GM19240 (cell line): ENCODE measurements around the gene GRB10.

ENCODE experiments used
- DNase-seq: peaks from one replicate; pipeline ENCODE4 v3.0.0; 2011; ENCODE audit warnings: low spot score; ENCODE audit not compliant: insufficient read length

GRB10 gene

DNA sequence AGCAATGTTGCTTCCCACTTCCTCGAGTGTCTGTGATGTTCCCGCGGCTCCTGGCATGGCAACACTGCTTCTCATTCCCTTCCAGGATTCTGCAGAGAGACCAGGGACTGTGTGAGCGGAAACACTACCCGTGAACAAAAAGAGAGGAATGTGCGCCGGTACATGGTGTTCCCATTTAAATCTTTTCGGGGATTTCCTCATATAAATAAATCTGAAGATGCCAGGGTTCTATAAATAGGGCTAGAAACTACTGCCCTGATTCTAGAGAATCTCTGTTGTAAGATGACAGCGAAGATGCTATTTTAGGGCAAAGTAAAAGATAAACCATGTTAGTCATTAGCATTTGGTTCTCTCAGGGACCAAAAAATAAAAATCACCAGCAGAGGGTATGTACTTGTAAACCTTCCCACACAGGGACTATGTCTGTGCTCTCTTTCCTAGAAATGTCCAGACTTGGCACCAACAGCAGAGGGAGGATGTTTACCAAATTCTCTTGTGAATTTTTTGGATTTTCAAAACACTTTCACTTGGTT is 125.3 kb downstream of the GRB10 start:
- no peak for DNase-seq

DNA sequence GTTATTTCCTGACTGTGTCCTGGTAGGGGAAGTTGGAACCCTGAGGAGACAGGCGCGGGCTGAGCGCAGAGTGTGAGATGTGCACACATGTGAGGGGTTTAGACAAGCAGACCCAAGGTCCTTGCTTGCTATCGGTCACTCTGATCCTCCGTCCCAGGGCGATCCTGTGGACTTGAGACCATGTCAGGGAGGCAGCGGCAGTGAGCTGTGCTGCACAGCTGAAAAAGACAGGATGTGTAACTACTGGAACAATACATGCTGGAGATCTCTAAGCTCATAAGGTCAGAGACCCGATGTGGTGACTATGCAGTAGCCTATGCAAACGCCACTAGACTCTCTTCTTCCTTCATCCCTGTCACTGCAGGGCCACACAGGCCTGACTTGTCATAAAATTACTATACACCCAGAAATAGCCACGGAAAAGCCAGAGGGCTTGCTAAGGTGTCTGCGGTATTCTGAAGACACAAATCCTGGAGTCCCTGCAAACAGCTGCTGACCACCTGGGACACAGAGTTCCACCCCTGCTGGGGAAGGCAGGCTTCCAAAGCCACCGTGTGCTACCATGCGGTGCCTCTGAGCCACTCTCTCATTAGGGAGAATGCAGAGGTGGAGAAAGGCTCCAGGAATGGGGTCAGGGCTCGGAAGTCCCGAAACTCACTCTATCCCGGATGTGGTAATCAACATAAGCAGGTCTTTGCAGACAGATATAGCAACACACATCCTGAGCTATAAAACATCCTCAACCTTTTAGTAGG is 126.4 kb downstream of the GRB10 start:
- no peak for DNase-seq

DNA sequence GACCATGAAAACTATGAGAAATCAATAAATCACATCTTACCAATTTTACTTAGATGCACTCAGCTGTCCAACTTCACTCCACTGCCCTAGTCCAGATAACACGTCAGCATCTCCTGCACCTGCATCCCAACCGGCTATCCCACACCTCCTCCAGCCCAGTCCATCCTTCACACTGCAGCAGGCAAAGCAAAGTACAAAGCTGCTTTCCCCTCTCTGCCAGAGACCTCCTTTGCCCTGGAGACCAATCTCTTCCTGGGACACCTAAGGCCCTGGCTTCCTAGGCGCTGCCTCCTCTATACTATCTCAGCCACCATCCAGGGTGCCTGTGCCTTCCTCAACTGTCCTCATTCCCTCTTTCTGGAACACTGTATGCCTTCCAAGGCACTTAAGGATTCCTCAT is 127.2 kb downstream of the GRB10 start:
- no peak for DNase-seq

DNA sequence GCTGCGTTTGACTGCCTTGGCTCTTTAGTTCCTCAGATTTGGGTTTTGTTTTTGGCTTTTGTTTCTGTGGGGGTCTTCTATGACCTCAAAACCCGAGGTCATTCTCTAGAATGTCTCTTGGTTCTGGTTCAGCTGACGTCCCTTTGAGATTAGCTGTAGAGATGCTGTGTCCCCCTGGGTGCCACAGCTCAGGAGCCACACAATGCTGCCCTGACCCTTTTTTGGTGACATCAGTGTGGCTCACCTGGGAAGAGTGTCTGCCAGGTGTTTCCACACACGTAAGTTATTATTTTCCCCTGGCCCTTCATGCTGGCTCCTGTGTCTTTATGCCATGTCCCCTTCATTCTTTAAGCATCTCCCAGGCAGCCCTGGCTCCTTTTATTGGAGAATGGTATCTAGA is 127.7 kb downstream of the GRB10 start:
- no peak for DNase-seq

DNA sequence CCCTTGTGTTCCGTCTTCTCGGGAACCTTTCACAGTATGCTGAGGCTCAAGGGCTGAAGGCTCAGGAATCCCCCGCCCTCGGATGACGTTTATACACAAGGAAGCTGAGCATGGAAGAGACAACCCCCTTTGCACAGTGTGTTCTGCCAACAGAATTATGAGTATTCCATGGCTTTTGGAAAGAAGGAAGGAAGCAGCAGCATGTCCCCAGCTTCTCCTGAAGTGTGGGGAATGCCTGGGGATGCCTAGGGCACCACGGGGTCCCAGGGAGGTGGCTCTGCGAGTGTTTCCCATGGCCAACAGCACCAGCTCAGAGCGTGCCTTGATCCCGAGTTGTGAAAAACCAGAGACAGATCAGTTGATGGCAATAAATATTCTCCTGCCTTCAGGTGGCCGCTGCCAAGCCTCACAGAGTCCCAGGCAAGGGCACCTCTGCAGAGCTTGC is 128.7 kb downstream of the GRB10 start:
- DNase-seq: no peak

DNA sequence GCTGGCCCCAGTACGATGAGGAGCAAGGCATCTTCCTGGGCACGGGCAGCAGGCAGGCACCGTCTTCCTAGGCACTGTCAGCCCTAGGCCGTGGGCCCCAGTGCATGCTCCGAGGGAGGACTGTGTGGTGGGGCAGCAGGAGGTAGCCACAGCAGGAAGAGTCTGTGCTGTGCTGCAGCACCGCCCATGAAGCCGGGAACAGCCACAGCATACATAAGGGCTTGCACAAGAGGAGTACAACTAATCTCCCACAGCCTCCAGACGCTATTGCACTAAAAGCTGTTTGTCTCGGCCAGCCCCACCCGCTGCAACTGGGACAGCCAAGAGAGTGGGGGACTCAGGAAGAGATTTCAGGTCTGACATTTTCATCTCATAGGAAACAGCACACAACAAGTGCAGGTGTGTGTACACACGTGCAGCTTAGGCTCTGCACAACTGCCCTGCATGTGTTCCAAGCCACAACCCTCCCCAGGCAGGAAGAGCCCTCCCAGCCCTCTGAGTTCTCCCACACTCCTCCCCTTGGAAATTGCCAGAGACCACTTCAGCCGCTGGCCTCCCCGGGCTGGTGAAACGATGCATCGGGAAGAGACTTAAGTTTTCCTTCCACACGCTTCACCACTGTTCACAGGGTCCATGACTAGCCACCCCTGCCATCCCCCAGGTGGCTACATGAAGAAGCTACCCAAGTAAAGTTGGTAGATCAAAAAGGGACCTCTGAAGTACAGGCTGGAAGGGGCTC is 129.4 kb downstream of the GRB10 start:
- DNase-seq: no peak

DNA sequence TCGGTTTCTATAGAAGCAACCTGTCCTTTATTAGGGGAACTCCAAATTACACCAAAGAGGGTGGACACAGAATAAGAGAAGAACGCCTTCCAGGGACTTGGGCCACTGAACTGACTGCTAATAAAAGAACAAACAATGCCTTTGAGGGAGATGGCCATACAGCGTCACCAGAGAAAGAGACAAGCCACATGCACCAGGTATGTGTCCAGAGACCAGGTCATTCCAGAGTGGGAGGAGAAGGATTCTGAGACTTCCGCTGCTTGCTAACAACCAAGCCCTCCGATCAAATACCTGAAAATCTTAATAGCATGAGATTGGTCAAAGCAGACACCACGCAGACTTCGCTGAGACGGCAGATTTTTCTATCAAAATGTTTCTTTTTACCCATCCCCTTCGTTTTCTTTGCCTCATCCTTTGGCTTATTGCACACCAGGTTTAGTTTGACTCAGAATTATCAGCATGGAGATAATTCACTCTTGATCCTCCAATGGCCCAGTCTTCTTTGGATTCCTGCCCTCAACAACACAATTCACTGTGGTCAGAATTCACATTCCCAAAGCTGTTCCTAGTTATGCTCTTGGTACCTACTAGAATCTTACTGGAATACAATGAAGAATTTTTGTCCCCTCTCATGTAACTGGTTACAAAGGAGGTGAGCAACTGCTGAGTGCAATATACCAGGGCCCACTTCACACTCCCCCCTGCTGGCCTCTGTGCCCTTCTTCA is 130.1 kb downstream of the GRB10 start:
- DNase-seq: no peak

DNA sequence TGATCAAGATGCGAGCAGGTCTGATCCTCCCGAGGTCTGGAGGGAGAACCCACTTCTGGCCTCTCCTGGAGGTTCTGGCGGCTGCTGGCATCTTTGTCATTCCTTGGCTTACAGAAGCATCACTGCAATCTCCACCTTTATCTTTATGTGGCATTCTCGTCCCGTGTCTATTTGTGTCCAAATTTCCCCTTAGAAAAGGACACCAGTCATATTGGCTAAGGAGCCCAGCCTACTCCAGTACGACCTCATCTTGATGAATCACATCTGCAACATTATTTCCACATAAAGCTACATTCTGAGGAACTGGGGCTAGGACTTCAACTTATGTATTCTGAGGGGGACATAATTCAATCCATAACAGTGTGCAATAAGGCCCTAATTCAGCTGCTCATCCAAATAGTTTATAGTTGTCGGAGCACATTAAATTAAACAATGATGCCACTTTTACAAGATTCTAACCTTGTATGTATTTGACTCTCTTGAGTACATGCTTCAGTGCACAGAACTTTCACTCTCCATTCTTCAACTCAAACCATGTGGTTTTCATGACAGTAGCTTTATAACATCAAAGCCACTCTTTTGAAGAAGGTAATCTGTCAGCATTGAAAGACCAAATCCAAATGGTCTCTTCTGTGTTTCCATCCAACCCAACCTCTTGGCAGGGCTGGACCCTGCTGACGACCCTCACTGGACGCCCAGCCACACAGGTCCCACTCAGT is 131.3 kb downstream of the GRB10 start:
- DNase-seq: no peak

DNA sequence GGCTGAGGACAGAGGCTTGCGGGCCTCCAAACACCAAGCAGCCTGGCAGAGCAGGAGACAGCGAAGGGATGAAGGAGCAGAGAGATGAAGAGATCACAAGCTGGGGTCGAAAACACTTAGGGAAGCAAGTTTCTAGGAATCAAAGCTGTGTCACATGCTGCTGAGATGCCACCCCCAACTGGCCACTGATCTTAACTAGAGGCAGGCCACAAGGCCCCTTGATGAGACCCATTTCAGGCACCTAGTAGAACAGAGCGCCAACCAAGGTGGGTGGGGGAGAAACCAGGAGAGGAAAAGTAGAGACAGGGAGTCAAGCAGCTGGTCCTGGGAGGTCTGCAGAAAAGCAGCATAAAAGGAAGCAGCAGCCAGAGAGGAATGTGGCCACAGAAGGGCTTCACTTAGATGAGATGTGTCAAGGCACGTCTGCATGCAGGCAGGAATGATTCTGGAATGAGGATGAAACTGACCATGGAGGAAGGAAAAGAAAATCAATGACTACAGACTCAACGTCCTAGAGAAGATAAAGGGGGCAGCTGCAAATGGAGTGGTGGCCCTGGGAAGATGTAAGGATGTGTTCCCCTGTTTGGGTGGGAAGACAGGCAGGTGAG is 132.5 kb downstream of the GRB10 start:
- DNase-seq: no peak

DNA sequence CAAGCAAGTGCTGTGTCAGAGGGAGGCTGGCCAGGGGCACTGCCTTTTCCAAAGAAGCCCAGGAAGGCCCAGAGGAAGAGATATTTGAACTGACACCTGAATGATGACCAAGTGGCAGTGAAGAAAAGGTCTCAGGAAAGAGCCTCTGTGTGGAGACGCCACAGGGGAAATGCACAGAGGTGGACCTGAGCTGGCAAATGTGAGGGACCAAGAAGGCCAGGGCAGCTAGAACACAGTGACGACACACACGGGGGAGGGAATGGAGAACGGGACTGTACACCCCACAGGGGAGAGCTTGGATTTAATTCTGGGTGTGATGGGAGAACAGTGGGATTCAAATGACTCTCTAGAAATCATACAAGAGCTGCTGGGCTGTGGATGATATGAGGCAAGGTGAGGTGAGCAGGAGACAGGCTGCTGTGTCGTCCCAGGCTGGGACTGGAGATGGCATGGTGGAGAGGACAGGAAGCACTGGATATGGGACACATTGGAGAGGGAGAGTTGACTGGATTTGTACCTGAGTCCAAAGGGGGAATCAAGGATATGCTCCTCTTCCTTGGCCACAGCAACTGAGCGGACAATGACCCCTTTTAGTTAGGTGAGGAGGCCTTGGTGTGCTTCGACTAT is 133.3 kb downstream of the GRB10 start:
- DNase-seq: no peak

DNA sequence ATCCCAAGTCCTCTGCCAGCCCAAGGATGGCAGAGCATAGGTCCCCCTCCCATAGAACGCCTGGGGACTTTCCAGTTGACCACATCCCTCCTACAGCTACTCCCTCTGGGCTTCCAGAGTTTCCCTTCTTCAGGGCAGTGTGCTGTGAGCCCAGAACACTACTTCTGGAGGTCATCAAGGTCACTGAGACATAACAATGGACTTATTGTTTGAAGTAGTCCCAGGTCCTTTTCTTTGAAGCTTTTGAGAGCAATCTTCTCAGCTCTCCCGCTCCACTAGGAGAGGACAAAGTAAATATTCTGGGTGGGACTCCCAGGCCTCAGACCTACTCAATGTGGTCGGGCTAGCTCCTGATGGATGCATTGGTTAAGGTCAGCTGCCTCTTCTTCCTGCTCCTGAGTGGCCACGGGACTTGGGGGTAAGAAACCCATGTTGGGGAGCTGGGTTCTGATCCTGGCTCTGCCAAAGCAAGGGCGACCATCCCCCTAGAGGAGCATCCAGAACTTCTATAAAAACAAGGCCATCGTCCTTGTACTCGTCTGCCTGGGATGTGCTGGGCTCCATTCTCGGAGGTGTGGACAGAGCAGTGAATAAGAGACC is 134.0 kb downstream of the GRB10 start:
- DNase-seq: no peak

DNA sequence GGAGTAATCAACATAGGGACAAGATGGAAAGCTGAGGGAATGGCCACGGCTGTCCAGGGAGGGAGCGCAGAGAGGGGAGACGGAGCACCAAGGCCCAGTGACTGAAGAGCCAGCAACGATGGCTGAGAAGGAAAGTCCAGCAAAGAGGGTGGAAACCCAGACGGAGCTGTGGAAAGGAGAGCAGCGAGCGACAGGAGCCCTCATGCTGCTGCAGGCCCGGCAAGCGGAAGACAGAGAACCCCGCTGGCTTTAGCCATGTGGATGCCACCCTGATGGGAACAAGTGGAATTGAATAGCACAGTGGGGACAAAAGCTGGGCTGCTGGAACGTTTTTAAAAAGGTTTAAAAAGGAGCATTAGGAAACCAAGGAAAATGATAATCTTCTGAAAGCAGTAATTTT is 134.6 kb downstream of the GRB10 start:
- DNase-seq: no peak

DNA sequence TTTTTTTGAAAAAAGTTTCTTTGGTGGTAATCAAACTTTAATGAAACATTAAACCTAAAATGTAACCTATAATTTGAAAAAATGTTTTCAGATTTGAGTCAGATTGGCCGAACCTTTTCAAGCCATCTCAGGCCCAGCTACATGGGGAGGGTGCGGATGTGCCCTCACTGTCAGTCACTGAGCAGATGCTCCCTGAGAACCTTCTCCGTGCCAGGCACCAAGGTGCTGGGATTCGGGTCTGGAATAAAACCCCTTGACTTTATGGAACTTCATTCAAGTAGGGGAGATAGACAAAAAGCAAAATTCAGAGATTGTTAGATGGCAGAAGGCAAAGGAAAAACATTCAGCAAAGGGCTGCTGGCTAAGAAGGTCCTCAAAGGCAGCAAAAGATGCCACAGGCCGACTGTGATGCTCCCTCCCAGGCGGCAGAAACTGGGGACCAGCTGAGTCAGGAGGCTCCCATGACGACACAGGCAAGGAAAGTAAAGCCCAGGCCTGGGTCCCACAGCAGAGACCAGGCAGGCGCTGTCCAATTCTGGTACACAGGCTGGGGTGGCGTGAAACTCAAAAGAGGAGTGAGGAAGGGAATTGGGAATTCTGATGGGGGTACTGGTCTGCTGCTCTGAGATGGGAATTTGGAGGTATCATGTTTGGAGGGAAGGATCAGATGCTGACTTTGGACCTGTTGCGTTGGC is 135.3 kb downstream of the GRB10 start:
- no peak for DNase-seq

DNA sequence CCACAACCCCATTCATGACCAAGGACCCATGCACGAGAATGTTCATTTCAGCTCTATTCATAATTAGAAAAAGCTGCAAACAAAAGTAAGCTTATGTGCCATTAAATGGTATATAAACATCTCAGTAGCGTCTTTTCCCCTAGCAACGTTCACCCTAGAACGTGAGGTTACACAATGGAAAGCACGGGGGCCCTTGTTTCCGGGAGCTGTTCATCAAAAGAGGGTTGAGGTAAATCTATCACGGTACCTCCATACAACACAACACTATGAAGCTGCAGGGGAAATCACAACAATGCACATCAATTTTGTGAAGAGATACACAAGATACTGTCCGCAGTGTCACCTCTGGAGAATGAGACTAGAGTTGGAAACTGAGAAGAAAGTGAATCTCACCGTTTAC is 136.6 kb downstream of the GRB10 start:
- DNase-seq: no peak

DNA sequence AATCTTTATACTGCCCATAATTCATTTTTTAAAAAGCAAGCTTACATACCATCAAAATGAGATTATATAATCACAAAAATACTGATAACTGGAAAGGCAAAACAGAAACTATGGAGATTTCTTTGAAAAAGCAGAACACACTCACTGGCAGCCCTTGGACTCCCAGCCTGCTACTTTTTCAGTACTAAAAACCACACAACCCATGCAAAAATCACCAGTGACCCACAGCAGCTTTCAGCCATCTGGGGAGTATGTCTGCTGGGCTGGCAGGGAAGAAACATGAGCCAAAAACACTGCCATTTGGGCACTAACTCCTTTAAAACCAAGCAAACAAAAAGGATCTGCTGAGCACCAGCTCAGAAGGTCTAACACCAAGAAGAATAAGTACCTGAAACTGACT is 137.5 kb downstream of the GRB10 start:
- DNase-seq: no peak

DNA sequence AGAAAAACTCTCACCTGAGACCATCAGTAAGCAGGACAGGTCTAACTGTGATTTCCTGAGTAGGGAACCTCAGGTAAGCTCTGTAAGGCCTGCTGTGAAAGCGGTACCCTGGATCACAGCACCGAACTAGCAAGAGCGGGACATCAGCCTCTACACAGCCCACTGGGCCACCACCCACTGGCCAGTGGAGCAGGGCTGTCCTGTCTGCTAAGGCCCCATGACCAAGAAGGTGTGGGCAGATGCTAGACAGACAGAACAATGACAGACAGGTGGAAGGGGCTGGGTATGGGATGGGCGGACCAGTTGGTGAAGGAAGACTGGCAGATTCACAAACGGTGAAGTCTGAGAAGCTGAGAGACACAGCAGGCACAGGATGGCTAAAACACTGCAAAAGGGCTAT is 138.1 kb downstream of the GRB10 start:
- no peak for DNase-seq

DNA sequence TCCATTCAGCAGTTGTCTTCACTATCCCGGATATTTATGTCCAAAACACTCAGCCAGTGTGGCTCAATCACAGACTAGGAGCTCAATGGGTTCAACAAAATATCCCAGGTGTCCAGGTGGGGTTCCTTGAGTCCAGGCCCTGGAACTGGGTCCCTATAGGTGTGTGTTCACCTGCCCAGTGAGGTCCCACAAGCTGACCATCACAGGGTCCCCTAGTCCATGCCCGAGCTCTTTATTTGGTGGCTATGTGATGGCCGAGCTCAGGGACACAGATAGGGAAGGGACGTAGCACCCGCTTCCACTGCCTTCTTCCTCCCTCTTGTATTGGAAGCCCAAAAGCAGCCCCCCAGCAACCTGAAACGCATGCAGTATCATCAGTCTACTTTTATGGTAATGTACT is 138.6 kb downstream of the GRB10 start:
- DNase-seq: no peak

DNA sequence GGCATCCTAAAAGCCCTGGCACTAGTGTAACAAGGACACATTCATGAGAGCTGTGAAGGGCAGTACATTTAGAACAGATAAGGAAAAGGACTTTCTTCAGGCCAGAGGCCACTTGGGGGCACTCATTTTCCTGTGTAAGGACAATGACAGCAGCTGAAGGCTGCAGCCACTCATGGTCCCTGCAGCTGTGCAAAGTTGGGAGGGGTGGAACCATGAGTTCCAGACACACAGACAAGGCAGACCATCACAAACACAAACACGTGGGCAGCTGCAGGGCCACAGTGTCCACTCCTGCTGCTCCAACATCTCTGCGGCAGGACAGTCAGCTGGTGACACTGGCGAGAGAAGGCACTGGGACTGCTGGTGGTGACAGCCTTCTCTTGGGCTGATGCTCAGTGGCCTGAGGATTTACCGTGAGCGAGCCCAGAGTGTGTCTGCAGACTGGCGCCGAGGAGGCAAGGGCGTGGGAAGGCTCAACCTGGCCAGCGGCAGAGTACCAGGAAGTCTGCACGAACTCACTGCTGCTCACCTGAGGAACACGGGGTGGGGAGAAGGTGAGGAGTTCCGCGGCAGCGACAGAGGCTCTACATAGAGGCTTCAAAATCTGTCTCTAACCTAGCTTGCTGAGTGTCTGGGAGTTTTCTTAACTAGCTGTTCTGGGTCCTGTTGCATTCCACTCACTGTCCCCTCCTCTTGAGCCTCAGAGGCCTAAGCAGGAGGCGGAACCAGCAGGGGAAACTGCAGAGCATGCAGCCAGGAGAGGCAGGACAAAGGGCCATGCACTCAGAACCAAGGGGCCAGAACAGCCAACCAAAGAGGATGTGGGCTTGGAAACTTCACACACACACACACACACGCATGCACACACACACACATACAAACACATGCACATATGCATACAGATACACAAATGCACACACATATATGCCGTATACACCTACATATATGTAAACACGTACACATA is 141.0 kb downstream of the GRB10 start:
- DNase-seq: no peak
